Esophagus muscularis mucosa (tissue), 4 donors: ENCODE results near the gene TMEM121. TPM values are rescaled to one million over a fixed set of nuclear protein-coding genes. Genes with fewer than 3 reads are reported as not detected.

Experiments
- DNase-seq: peaks from one replicate; pipeline ENCODE4 v3.0.0-alpha.2; 2017; ENCODE audit errors: extremely low spot score
- H3K27ac ChIP-seq, 4 donors: fragments of 200-600 bp; sonication (generic); replicated peaks in 1 of 4; 1 replicate in 3 of 4; 2 replicates in 1 of 4; pipeline ENCODE4 v1.5.1; 2016 to 2019; ENCODE audit warnings: mild to moderate bottlenecking in 1 of 4
- H3K27me3 ChIP-seq, 4 donors: fragments of 200-600 bp; sonication (generic); one replicate each; pipeline versions ENCODE4 v1.5.1 to v1.6.0; 2016 to 2019
- H3K36me3 ChIP-seq, 4 donors: fragments of 200-600 bp; sonication (generic); one replicate each; pipeline ENCODE4 v1.5.1; 2016 to 2019
- H3K4me1 ChIP-seq, 4 donors: fragments of 200-600 bp; sonication (generic); one replicate each; pipeline ENCODE4 v1.5.1; 2016 to 2019
- H3K4me3 ChIP-seq, 4 donors: fragments of 200-600 bp; sonication (generic); 1 replicate in 2 of 4; 2 replicates in 2 of 4; pipeline ENCODE4 v1.5.1; 2016 to 2019; ENCODE audit warnings: mild to moderate bottlenecking in 4 of 4, moderate library complexity in 1 of 4
- H3K9me3 ChIP-seq, 4 donors: fragments of 200-600 bp; sonication (generic); 1 replicate in 3 of 4; 2 replicates in 1 of 4; pipeline ENCODE4 v1.5.1; 2016 to 2019
- EP300 ChIP-seq: sonication (generic); formaldehyde crosslinking; IDR thresholded peaks from one replicate; pipeline ENCODE4 v1.6.1; 2017; ENCODE audit warnings: antibody characterized with exemption
- POLR2A ChIP-seq: fragments of 450-650 bp; IDR thresholded peaks from one replicate; pipeline ENCODE4 v1.6.1; 2017; ENCODE audit warnings: antibody characterized with exemption, moderate library complexity, mild to moderate bottlenecking, low read depth
- POLR2AphosphoS5 ChIP-seq, 2 donors: sonication (generic); formaldehyde crosslinking; IDR thresholded peaks; one replicate each; pipeline ENCODE4 v1.6.1; 2017; ENCODE audit warnings: antibody characterized with exemption in 2 of 2
- WGBS: methylation state at CpG from one replicate; pipeline ENCODE4 v1.1.5; 2018; 5-methylcytosine and 5-hydroxymethylcytosine counted together
- intact Hi-C: fragments of 100-400 bp; cut with DNase I; formaldehyde crosslinking; loops from one replicate; pipeline ENCODE4 v1.15.1; 2023
- total RNA-seq, 4 donors: library from RNA; depleted of rRNA; stranded (reverse); fragments of >200 nt; gene quantifications; one replicate each; pipeline versions ENCODE4 v1.1.0 to v1.2.1, GENCODE V29; 2016
- TF ChIP-seq, protein P1 (sequence below), 3 experiments: fragments of 200-600 bp in 2 of 3; fragments of 450-650 bp in 1 of 3; sonication (generic) in 2 of 3; IDR thresholded peaks; one replicate each; pipeline ENCODE4 v1.5.1; 2017 to 2019; ENCODE audit warnings: antibody characterized with exemption in 3 of 3, mild to moderate bottlenecking in 2 of 3, moderate library complexity in 1 of 3

The TMEM121 gene
- total RNA-seq, 4 donors from 2014 or later: 2.9 to 13.0 (median 5.4) TPM

DNA sequence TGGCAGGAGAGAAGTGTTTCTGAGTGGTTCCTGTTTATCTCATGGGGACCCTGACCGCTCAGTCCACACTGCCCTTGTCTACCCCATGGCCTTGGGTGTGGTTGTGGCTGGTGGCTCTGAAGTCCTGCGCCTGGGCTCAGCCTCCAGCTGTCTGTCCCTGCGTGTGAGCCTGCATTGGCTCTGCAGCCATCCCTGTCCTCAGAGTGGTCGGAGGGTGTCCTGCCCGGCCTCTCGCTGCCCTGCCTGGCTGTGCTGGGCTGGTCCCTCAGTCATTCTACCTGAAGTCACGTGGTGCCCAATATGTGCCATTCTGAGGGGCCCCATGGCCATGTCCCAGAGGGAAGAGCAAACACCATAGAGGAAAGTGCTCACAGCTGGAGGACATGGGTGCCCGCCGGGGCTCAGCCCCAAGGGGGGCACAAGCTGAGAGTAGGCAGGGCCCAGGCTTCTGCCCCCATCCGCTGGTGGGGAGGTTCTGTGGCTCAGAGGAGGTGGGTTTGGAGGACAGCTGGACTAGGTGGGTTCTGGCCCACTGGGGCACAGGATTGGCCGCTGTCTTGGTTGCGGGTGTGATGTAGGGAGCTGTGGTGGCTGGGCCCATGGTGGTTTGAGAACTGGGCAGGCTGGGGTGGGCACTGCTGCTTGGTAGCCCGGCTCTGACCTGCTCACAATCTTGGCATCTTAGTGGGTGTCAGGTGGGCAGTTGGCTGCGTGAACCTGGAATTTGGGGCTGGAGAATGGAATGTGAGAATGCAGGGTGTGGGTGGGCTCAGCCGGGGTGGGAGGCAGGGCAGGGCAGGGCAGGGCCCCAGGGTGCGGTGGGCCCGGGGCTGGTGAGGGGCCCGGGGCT is 23.7 kb upstream of the TMEM121 start:
- Histone ChIP-seq H3K36me3 (peaks cover 0 to 10% (median 0%) of the 10 kb centered on the region in 4 donors), H3K27me3 (peaks cover 0 to 7% (median 0%) of the 10 kb centered on the region in 4 donors), H3K4me3 (no peak overlapping the region), H3K27ac (no peak overlapping the region), H3K4me1 (peaks cover 0 to 4% (median 0%) of the 10 kb centered on the region in 4 donors), H3K9me3 (no peaks in the 10 kb centered on the region)
- intact Hi-C loops: no loop called here
- WGBS: 88% methylated on average over 12 of the region's 18 CpGs
- DNase-seq: no peak
- TF ChIP-seq POLR2AphosphoS5 (IDR thresholded peaks at IDR 0.05) (no peak), EP300 (no peak), POLR2A (no peak)
- TF ChIP-seq, protein P1, sequence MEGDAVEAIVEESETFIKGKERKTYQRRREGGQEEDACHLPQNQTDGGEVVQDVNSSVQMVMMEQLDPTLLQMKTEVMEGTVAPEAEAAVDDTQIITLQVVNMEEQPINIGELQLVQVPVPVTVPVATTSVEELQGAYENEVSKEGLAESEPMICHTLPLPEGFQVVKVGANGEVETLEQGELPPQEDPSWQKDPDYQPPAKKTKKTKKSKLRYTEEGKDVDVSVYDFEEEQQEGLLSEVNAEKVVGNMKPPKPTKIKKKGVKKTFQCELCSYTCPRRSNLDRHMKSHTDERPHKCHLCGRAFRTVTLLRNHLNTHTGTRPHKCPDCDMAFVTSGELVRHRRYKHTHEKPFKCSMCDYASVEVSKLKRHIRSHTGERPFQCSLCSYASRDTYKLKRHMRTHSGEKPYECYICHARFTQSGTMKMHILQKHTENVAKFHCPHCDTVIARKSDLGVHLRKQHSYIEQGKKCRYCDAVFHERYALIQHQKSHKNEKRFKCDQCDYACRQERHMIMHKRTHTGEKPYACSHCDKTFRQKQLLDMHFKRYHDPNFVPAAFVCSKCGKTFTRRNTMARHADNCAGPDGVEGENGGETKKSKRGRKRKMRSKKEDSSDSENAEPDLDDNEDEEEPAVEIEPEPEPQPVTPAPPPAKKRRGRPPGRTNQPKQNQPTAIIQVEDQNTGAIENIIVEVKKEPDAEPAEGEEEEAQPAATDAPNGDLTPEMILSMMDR (IDR thresholded peaks at IDR 0.05): no peak

DNA sequence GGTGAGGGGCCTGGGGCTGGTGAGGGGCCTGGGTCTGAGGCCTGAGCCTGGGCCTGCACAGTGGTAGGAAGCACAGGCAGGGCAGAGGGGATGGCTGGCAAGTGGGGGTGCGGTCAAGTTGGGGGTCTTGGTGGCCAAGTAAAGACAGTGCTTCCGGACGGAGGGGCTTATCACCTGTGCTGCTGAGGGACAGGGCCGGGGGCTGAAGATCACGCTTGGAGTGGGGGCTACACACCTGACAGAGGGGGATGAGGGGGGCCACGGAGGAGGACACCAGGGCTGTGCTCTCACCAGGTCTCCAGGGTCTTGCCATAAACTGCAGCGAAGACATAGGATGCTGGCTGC is 23.1 kb upstream of the TMEM121 start:
- H3K4me1 ChIP-seq: peaks cover 0 to 4% (median 0%) of the 10 kb centered on the region in 4 donors
- H3K36me3 ChIP-seq: peaks cover 0 to 10% (median 0%) of the 10 kb centered on the region in 4 donors
- H3K27ac ChIP-seq: no peak overlapping the region
- TF ChIP-seq POLR2AphosphoS5 (IDR thresholded peaks at IDR 0.05) (no peak), POLR2A (no peak), EP300 (no peak)
- TF ChIP-seq, protein P1 (IDR thresholded peaks at IDR 0.05): no peak
- H3K4me3 ChIP-seq: no peak overlapping the region
- intact Hi-C loops: no loop called here
- no CpG with 5 or more reads among the region's 7 CpGs for WGBS
- DNase-seq: no peak
- H3K9me3 ChIP-seq: no peaks in the 10 kb centered on the region
- H3K27me3 ChIP-seq: peaks cover 0 to 13% (median 0%) of the 10 kb centered on the region in 4 donors

DNA sequence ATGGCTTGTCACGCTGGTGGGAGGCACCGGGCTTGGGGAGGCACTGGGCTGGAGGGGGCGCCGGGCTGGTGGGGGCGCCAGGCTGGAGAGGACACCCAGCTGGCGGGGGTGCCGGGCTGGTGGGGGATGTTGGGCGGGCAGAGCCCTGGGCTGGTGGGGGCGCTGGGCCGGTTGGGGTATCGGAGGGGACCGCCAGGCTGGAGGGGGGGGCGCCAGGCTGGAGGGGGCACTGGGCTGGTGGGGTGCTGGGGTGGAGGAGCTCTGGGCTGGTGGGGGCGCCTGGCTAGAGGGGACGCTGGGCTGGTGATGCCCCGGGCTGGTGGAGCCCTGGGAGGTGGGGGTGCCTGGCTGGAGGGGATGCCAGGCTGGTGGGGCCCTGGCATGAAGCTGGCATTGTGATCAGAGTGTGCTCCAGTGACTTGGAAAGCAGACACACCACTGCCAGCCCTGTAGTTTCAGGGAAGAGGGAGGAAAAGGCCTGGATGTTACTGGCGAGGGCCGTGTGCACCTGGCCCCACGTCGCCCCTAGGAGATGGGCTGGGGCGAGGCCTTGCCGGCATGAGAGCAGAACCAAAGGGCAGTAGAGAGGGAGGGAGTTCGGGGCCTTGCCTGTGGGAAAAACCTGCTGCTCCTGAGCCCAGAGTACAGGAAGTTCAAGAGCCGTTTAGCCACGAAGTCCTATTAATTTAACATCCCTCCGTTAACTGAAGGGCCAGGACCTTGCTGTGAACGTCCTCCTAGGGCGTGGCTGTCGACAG is 22.3 kb upstream of the TMEM121 start:
- intact Hi-C loops: no loop called here
- Histone ChIP-seq H3K27me3 (peaks cover 0 to 21% (median 0%) of the 10 kb centered on the region in 4 donors), H3K36me3 (peaks cover 0 to 1% (median 0%) of the 10 kb centered on the region in 4 donors), H3K4me3 (no peak overlapping the region), H3K4me1 (no peaks in the 10 kb centered on the region), H3K9me3 (no peaks in the 10 kb centered on the region), H3K27ac (no peak overlapping the region)
- DNase-seq: no peak
- 82% methylated on average over 28 of the region's 29 CpGs for WGBS
- no peak for TF ChIP-seq EP300
- TF ChIP-seq POLR2A: no peak
- TF ChIP-seq, protein P1 (IDR thresholded peaks at IDR 0.05): no peak
- no peak for TF ChIP-seq POLR2AphosphoS5 (IDR thresholded peaks at IDR 0.05)

DNA sequence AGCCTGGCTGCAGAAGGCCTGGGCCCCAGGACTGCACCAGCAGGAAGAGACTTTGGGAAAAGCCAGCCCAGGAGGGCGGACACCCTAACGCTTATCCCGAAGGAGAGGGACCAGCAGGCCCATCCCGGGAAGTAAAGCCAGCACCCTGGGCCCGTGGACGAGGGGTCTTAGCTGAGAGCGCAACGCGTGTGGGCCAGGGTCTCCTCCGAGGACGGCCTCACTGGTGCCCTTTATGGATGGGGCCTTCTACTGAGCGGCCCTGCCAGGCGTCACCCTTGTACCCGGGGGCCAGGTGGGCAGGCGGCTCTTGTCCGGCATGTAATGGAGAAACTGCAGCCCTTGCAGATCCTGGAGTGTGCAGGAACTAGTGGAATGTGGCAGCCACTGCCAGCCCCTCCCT is 21.3 kb upstream of the TMEM121 start:
- TF ChIP-seq POLR2AphosphoS5 (IDR thresholded peaks at IDR 0.05): no peak
- peaks cover 0 to 28% (median 0%) of the 10 kb centered on the region in 4 donors for H3K27me3 ChIP-seq
- 90% methylated on average over 7 of the region's 16 CpGs for WGBS
- no peaks in the 10 kb centered on the region for H3K36me3 ChIP-seq
- no peak overlapping the region for H3K4me3 ChIP-seq
- intact Hi-C loops: no loop called here
- H3K9me3 ChIP-seq: no peaks in the 10 kb centered on the region
- no peak overlapping the region for H3K27ac ChIP-seq
- no peaks in the 10 kb centered on the region for H3K4me1 ChIP-seq
- DNase-seq: no peak

DNA sequence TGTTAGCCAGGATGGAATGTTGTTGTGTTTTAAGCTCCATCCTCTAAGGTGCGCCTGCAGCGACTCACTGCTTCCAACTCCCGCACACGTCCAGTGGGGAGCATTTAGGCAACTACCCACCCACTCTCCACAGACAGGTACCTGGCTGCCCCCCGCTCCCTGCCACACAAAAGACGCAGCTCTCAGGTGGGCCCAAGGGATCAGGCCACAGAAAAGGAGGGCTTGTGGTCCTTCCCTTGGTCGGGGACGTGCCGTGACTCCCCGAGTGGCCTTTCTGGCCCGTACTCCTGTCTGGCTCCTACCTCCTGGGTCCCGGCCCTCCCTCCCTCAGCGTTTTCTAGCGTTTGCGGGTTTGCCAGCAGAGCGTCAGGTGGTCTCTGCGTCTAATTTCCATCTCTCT is 19.1 kb upstream of the TMEM121 start:
- no peak for DNase-seq
- intact Hi-C loops: no loop called here
- Histone ChIP-seq H3K4me3 (no peak overlapping the region), H3K9me3 (no peaks in the 10 kb centered on the region), H3K36me3 (no peaks in the 10 kb centered on the region), H3K4me1 (no peaks in the 10 kb centered on the region), H3K27ac (no peak overlapping the region), H3K27me3 (peaks cover 0 to 48% (median 2%) of the 10 kb centered on the region in 4 donors)
- 82% methylated on average over 17 of the region's 17 CpGs for WGBS
- TF ChIP-seq POLR2A: no peak
- TF ChIP-seq, protein P1 (IDR thresholded peaks at IDR 0.05): no peak
- TF ChIP-seq POLR2AphosphoS5 (IDR thresholded peaks at IDR 0.05): no peak
- no peak for TF ChIP-seq EP300
